ENCODE data around the gene FTL.
A peak's percentile ranks its signal among the peaks of the same experiment; 100 is the strongest.

The FTL gene

GRCh38 chr19:48965040-48965805 lies at the start of gene FTL:
TSS of gene FTL (plus strand) at chr19:48965309. CDS start at chr19:48965508, 199 bp downstream.
- TF ChIP-seq CSRNP3 (CRISPR knock-in tag; IDR thresholded peaks at IDR 0.05): peak; percentile 65; the same call in 1 of the 2 replicates
- TF ChIP-seq PATZ1 (CRISPR knock-in tag; IDR thresholded peaks at IDR 0.05; ENCODE audit: borderline replicate concordance): no peak
- 0 out of 2 replicates have a peak, but pooled peaks have one; percentile 17 for TF ChIP-seq GLIS3 (CRISPR knock-in tag; IDR thresholded peaks at IDR 0.05)
- peak; percentile 86 for ATAC-seq

GRCh38 chr19:48915757-48916156 lies 49.4 kb upstream of the FTL start:
- ATAC-seq: no peak

GRCh38 chr19:48918071-48918470 lies 47.0 kb upstream of the FTL start:
- TF ChIP-seq ZNF8 (CRISPR knock-in tag; IDR thresholded peaks at IDR 0.05) (no peak), PATZ1 (CRISPR knock-in tag; IDR thresholded peaks at IDR 0.05; ENCODE audit: borderline replicate concordance) (no peak), ZFP30 (CRISPR knock-in tag; IDR thresholded peaks at IDR 0.05) (no peak), ZFP3 (CRISPR knock-in tag; IDR thresholded peaks at IDR 0.05) (no peak), ESRRG (CRISPR knock-in tag; IDR thresholded peaks at IDR 0.05) (no peak), CREB5 (CRISPR knock-in tag; IDR thresholded peaks at IDR 0.05; ENCODE audit: low read depth) (no peak), POU6F1 (CRISPR knock-in tag; IDR thresholded peaks at IDR 0.05; ENCODE audit: borderline replicate concordance, low read depth) (no peak), CSRNP3 (CRISPR knock-in tag; IDR thresholded peaks at IDR 0.05) (no peak), ZC3H10 (CRISPR knock-in tag; IDR thresholded peaks at IDR 0.05) (no peak), GLIS3 (CRISPR knock-in tag; IDR thresholded peaks at IDR 0.05) (no peak), SNAI2 (CRISPR knock-in tag; IDR thresholded peaks at IDR 0.05) (no peak)
- ATAC-seq: no peak

More at GRCh38 chr19:48915757-48916156, 49.4 kb upstream of the FTL start:
- TF ChIP-seq CSRNP3 (CRISPR knock-in tag; IDR thresholded peaks at IDR 0.05): no peak
- no peak for TF ChIP-seq ARNTL (CRISPR knock-in tag; IDR thresholded peaks at IDR 0.05; ENCODE audit: borderline replicate concordance, low read depth)

- peak; percentile 80 for ATAC-seq
- no peak for TF ChIP-seq ZNF565 (CRISPR knock-in tag; conservative IDR thresholded peaks at IDR 0.05; ENCODE audit: low read depth)
- no peak for TF ChIP-seq ARNTL (CRISPR knock-in tag; IDR thresholded peaks at IDR 0.05; ENCODE audit: borderline replicate concordance, low read depth)
- TF ChIP-seq CREB5 (CRISPR knock-in tag; IDR thresholded peaks at IDR 0.05; ENCODE audit: low read depth): no peak
- no peak for TF ChIP-seq OSR1 (CRISPR knock-in tag; IDR thresholded peaks at IDR 0.05)
- no peak for TF ChIP-seq SNAI2 (CRISPR knock-in tag; IDR thresholded peaks at IDR 0.05)
- TF ChIP-seq CSRNP3 (CRISPR knock-in tag; IDR thresholded peaks at IDR 0.05): no peak
- TF ChIP-seq ESRRG (CRISPR knock-in tag; IDR thresholded peaks at IDR 0.05): no peak
- TF ChIP-seq ZC3H10 (CRISPR knock-in tag; IDR thresholded peaks at IDR 0.05): no peak
- TF ChIP-seq ZFP3 (CRISPR knock-in tag; IDR thresholded peaks at IDR 0.05): no peak
- no peak for TF ChIP-seq ISL1 (CRISPR knock-in tag; IDR thresholded peaks at IDR 0.05)
- no peak for TF ChIP-seq TCF4 (CRISPR knock-in tag; IDR thresholded peaks at IDR 0.05; ENCODE audit: borderline replicate concordance)
- no peak for TF ChIP-seq BACH2 (CRISPR knock-in tag; IDR thresholded peaks at IDR 0.05; ENCODE audit: borderline replicate concordance)
- TF ChIP-seq RARB (CRISPR knock-in tag; IDR thresholded peaks at IDR 0.05): no peak
- TF ChIP-seq GLIS3 (CRISPR knock-in tag; IDR thresholded peaks at IDR 0.05): no peak
These were observed 46.3 kb upstream of the FTL start for GRCh38 chr19:48918801-48919247.

All from SK-N-SH treated with all-trans-retinoic acid at 6 μM for 48 hours (cell line).